A673 (cell line): ENCODE measurements around the gene CFAP107.

Source experiments
- EZH2 ChIP-seq: fragments of 200-600 bp; sonication (generic); IDR thresholded peaks from 2 replicates; pipeline ENCODE4 v1.6.1; 2017; ENCODE audit warnings: borderline replicate concordance, low read depth, mild to moderate bottlenecking, mixed read lengths, antibody characterized with exemption, low read length; ENCODE audit not compliant: poor library complexity, severe bottlenecking
- TF ChIP-seq, protein P1 (sequence below): fragments of 300-800, 200-600 bp; sonication (generic); conservative IDR thresholded peaks from 2 replicates; pipeline ENCODE4 v1.5.1; 2017; ENCODE audit warnings: low read depth, mild to moderate bottlenecking, antibody characterized with exemption, low read length, moderate library complexity, mixed read lengths

- TF ChIP-seq, protein P1, sequence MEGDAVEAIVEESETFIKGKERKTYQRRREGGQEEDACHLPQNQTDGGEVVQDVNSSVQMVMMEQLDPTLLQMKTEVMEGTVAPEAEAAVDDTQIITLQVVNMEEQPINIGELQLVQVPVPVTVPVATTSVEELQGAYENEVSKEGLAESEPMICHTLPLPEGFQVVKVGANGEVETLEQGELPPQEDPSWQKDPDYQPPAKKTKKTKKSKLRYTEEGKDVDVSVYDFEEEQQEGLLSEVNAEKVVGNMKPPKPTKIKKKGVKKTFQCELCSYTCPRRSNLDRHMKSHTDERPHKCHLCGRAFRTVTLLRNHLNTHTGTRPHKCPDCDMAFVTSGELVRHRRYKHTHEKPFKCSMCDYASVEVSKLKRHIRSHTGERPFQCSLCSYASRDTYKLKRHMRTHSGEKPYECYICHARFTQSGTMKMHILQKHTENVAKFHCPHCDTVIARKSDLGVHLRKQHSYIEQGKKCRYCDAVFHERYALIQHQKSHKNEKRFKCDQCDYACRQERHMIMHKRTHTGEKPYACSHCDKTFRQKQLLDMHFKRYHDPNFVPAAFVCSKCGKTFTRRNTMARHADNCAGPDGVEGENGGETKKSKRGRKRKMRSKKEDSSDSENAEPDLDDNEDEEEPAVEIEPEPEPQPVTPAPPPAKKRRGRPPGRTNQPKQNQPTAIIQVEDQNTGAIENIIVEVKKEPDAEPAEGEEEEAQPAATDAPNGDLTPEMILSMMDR: no peak
- TF ChIP-seq EZH2: no peak
Observed at GRCh38 chr1:12772520-12772919, 26.5 kb downstream of the CFAP107 start.
